H9 (cell line): ENCODE measurements around the gene GSG1L. TPM values are rescaled to one million over a fixed set of nuclear protein-coding genes. Genes with fewer than 3 reads are reported as not detected.

ENCODE experiments used
- DNase-seq: peaks from one replicate; pipeline ENCODE4 v3.0.0-alpha.2; 2017
- H2AFZ ChIP-seq: one replicate; pipeline ENCODE4 v1.6.1; 2013; ENCODE audit warnings: mild to moderate bottlenecking, low read length, control low read depth, moderate library complexity
- H2AK5ac ChIP-seq: 2 replicates; pipeline ENCODE4 v1.6.1; 2013; ENCODE audit warnings: low read length, control low read depth, mixed read lengths; ENCODE audit not compliant: insufficient read length
- H2BK120ac ChIP-seq: one replicate; pipeline ENCODE4 v1.6.1; 2013; ENCODE audit warnings: low read depth, mild to moderate bottlenecking, low read length, control low read depth, inconsistent platforms; ENCODE audit not compliant: poor library complexity, severe bottlenecking
- H2BK12ac ChIP-seq: 2 replicates; pipeline ENCODE4 v1.6.1; 2013; ENCODE audit warnings: low read length, control low read depth, mixed read lengths, low read depth; ENCODE audit not compliant: insufficient read length
- H2BK15ac ChIP-seq: 2 replicates; pipeline ENCODE4 v1.6.1; 2013; ENCODE audit warnings: low read depth, low read length, control low read depth
- H2BK20ac ChIP-seq: one replicate; pipeline ENCODE4 v1.6.1; 2013; ENCODE audit warnings: low read depth, mild to moderate bottlenecking, low read length, control low read depth, inconsistent platforms; ENCODE audit not compliant: poor library complexity, severe bottlenecking
- H2BK5ac ChIP-seq: 2 replicates; pipeline ENCODE4 v1.6.1; 2013; ENCODE audit warnings: low read length, control low read depth, mixed read lengths; ENCODE audit not compliant: insufficient read length
- H3K14ac ChIP-seq: 2 replicates; pipeline ENCODE4 v1.6.1; 2013; ENCODE audit warnings: low read length, control low read depth; ENCODE audit not compliant: insufficient read depth
- H3K18ac ChIP-seq: 2 replicates; pipeline ENCODE4 v1.6.1; 2013; ENCODE audit warnings: low read depth, mild to moderate bottlenecking, mixed read lengths, low read length, control low read depth; ENCODE audit not compliant: insufficient read length
- H3K23ac ChIP-seq: 2 replicates; pipeline ENCODE4 v1.6.1; 2013; ENCODE audit warnings: low read length, control low read depth, mixed read lengths, low read depth; ENCODE audit not compliant: insufficient read length
- H3K23me2 ChIP-seq: 2 replicates; pipeline ENCODE4 v1.6.1; 2013; ENCODE audit warnings: low read depth, mild to moderate bottlenecking, mixed read lengths, low read length, control low read depth; ENCODE audit not compliant: insufficient read length, poor library complexity, severe bottlenecking
- H3K27ac ChIP-seq: 2 replicates; pipeline ENCODE4 v1.5.1; 2013; ENCODE audit warnings: low read length, control low read depth, mixed read lengths, low read depth; ENCODE audit not compliant: insufficient read length
- H3K27me3 ChIP-seq: 2 replicates; pipeline ENCODE4 v1.6.1; 2013; ENCODE audit warnings: low read length, control low read depth, inconsistent platforms; ENCODE audit not compliant: insufficient read depth
- H3K4ac ChIP-seq: 2 replicates; pipeline ENCODE4 v1.6.1; 2013; ENCODE audit warnings: low read depth, mild to moderate bottlenecking, control low read depth, inconsistent platforms, low read length, moderate library complexity
- H3K4me1 ChIP-seq: 2 replicates; pipeline ENCODE4 v1.6.1; 2013; ENCODE audit warnings: low read length, control low read depth, inconsistent platforms; ENCODE audit not compliant: insufficient read depth
- H3K4me2 ChIP-seq: 2 replicates; pipeline ENCODE4 v1.6.1; 2013; ENCODE audit warnings: low read length, control low read depth, mixed read lengths; ENCODE audit not compliant: insufficient read length, insufficient read depth
- H3K56ac ChIP-seq: 2 replicates; pipeline ENCODE4 v1.6.1; 2013; ENCODE audit warnings: low read depth, mild to moderate bottlenecking, mixed read lengths, low read length, control low read depth; ENCODE audit not compliant: insufficient read length
- H3K79me1 ChIP-seq: 2 replicates; pipeline ENCODE4 v1.6.1; 2013; ENCODE audit warnings: low read depth, mild to moderate bottlenecking, moderate library complexity, low read length, control low read depth, inconsistent platforms; ENCODE audit not compliant: insufficient read depth, poor library complexity, severe bottlenecking
- H3K79me2 ChIP-seq: 2 replicates; pipeline ENCODE4 v1.6.1; 2013; ENCODE audit warnings: low read length, control low read depth, inconsistent platforms; ENCODE audit not compliant: insufficient read depth
- H3K9ac ChIP-seq: 2 replicates; pipeline ENCODE4 v1.6.1; 2013; ENCODE audit warnings: low read length, control low read depth, mixed read lengths; ENCODE audit not compliant: insufficient read length; ENCODE audit errors: extremely low read depth
- H3K9me3 ChIP-seq: one replicate; pipeline ENCODE4 v1.6.1; 2013; ENCODE audit warnings: low read depth, low read length, inconsistent platforms; ENCODE audit not compliant: control insufficient read depth
- H3T11ph ChIP-seq: one replicate; pipeline ENCODE4 v1.6.1; 2013; ENCODE audit warnings: mild to moderate bottlenecking, low read length, control low read depth, inconsistent platforms
- H4K20me1 ChIP-seq: one replicate; pipeline ENCODE4 v1.6.1; 2013; ENCODE audit not compliant: control insufficient read depth, insufficient read length, insufficient read depth
- H4K5ac ChIP-seq: 2 replicates; pipeline ENCODE4 v1.6.1; 2013; ENCODE audit warnings: low read depth, mild to moderate bottlenecking, mixed read lengths, low read length, control low read depth; ENCODE audit not compliant: insufficient read length
- H4K8ac ChIP-seq: replicated peaks from 2 replicates; pipeline ENCODE4 v1.6.1; 2013; ENCODE audit warnings: low read length, control low read depth, mixed read lengths, low read depth; ENCODE audit not compliant: insufficient read length
- H4K91ac ChIP-seq: 2 replicates; pipeline ENCODE4 v1.6.1; 2013; ENCODE audit warnings: low read depth, mild to moderate bottlenecking, moderate library complexity, mixed read lengths, low read length, control low read depth; ENCODE audit not compliant: insufficient read length
- H3K27ac Mint-ChIP-seq, 3 experiments: 2 replicates in 2 of 3; 3 replicates in 1 of 3; pipeline ENCODE4 v1.8.0; 2020 to 2021; ENCODE audit warnings: mixed read lengths in 3 of 3, mild to moderate bottlenecking in 1 of 3, moderate library complexity in 1 of 3
- H3K27me3 Mint-ChIP-seq: 2 replicates; pipeline ENCODE4 v1.8.0; 2021; ENCODE audit warnings: low read depth, mild to moderate bottlenecking, moderate library complexity, mixed read lengths
- H3K36me3 Mint-ChIP-seq, 3 experiments: 2 replicates in 2 of 3; 3 replicates in 1 of 3; pipeline ENCODE4 v1.8.0; 2020 to 2021; ENCODE audit warnings: low read depth in 3 of 3, mixed read lengths in 3 of 3; ENCODE audit not compliant: insufficient read depth in 1 of 3
- H3K4me1 Mint-ChIP-seq, 2 experiments: 2 replicates each; pipeline ENCODE4 v1.8.0; 2020; ENCODE audit warnings: mixed read lengths in 2 of 2
- H3K4me3 Mint-ChIP-seq, 2 experiments: 2 replicates in 1 of 2; 3 replicates in 1 of 2; pipeline ENCODE4 v1.8.0; 2020 to 2021; ENCODE audit warnings: mild to moderate bottlenecking in 2 of 2, mixed read lengths in 2 of 2, moderate library complexity in 1 of 2
- H3K9me3 Mint-ChIP-seq, 2 experiments: 2 replicates in 1 of 2; 3 replicates in 1 of 2; pipeline ENCODE4 v1.8.0; 2020; ENCODE audit warnings: mild to moderate bottlenecking in 2 of 2, mixed read lengths in 2 of 2, moderate library complexity in 1 of 2
- WGBS: extraction: QIAGEN DNeasy Blood & Tissue Kit; methylation state at CpG from one replicate; pipeline ENCODE4 v1.1.7; 2013; ENCODE audit warnings: missing lambda C conversion rate, low lambda C conversion rate, mixed read lengths; ENCODE audit not compliant: insufficient read length; ENCODE audit errors: extremely low coverage; 5-methylcytosine and 5-hydroxymethylcytosine counted together
- total RNA-seq: library from RNA; stranded (reverse); gene quantifications from 2 replicates; pipeline ENCODE4 v1.2.1, GENCODE V29; 2021
- TF ChIP-seq, protein P1 (sequence below): fragments of 200-600 bp; sonication (generic); conservative IDR thresholded peaks from 3 replicates; pipeline ENCODE4 v1.8.0; 2021; ENCODE audit warnings: antibody characterized with exemption, mild to moderate bottlenecking

Gene GSG1L
- total RNA-seq, 1 experiment from 2014 or later: 0.35 TPM

DNA sequence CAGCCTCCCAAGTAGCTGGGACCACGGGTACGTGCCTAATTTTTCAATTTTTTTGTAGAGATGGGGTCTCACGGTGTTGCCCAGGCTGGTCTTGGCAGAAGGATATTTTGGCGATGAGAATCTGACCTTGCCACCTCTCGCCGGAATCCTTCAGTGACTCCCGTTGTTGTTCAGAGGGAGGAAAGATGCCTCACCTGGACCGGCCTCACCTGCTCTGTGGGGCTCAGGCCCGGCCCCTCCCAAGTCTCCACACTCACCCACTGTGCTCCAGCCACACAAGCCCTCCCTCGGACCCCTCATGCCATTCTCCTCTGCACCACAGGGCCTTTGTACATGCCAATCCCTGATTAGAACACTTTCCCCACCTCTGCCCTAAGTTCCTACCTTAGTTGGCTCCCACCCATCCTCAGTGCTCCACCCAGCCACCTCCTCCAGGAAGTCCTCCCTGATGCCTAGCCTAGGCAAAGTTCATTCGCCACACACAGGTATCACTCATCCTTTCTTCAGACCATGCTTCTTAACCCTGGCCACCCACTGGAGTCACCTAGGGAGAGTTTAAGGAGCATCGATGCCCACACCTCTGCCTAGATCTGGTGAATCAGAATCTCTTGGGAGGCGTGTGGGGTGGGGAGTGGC is 136.1 kb downstream of the GSG1L start:
- TF ChIP-seq, protein P1, sequence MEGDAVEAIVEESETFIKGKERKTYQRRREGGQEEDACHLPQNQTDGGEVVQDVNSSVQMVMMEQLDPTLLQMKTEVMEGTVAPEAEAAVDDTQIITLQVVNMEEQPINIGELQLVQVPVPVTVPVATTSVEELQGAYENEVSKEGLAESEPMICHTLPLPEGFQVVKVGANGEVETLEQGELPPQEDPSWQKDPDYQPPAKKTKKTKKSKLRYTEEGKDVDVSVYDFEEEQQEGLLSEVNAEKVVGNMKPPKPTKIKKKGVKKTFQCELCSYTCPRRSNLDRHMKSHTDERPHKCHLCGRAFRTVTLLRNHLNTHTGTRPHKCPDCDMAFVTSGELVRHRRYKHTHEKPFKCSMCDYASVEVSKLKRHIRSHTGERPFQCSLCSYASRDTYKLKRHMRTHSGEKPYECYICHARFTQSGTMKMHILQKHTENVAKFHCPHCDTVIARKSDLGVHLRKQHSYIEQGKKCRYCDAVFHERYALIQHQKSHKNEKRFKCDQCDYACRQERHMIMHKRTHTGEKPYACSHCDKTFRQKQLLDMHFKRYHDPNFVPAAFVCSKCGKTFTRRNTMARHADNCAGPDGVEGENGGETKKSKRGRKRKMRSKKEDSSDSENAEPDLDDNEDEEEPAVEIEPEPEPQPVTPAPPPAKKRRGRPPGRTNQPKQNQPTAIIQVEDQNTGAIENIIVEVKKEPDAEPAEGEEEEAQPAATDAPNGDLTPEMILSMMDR: no peak
- Mint-ChIP-seq H3K9me3 (no peaks in the 10 kb centered on the region; a peak in 3 of 5 replicates), H3K4me3 (no peak overlapping the region), H3K27ac (no peak overlapping the region), H3K4me1 (peaks cover 2 to 12% of the 10 kb centered on the region in 2 experiments; a peak in 2 of 4 replicates), H3K36me3 (no peaks in the 10 kb centered on the region), H3K27me3 (peaks cover 21% of the 10 kb centered on the region)
- H3K79me1 ChIP-seq: no peaks in the 10 kb centered on the region
- no peaks in the 10 kb centered on the region for H3K23me2 ChIP-seq
- H2BK20ac ChIP-seq: no peak overlapping the region
- no peak overlapping the region for H3K23ac ChIP-seq
- no peaks in the 10 kb centered on the region for H3K79me2 ChIP-seq
- no peaks in the 10 kb centered on the region for H4K20me1 ChIP-seq
- no peak overlapping the region for H2BK120ac ChIP-seq
- H3K27me3 ChIP-seq: no peaks in the 10 kb centered on the region
- no peak overlapping the region for H3K4ac ChIP-seq
- no peak overlapping the region for H2BK5ac ChIP-seq
- no peak overlapping the region for H3T11ph ChIP-seq
- H3K9ac ChIP-seq: no peak overlapping the region
- no peak overlapping the region for H2AK5ac ChIP-seq
- H4K91ac ChIP-seq: no peak overlapping the region
- H3K4me1 ChIP-seq: no peaks in the 10 kb centered on the region
- H2BK15ac ChIP-seq: no peak overlapping the region
- H2BK12ac ChIP-seq: no peak overlapping the region
- H3K4me2 ChIP-seq: no peak overlapping the region
- no peak overlapping the region for H3K18ac ChIP-seq
- no peak overlapping the region for H4K5ac ChIP-seq
- no peaks in the 10 kb centered on the region for H3K9me3 ChIP-seq
- no peak overlapping the region for H2AFZ ChIP-seq
- H3K56ac ChIP-seq: no peak overlapping the region
- H3K14ac ChIP-seq: no peak overlapping the region
- no peak for DNase-seq
- WGBS: no CpG with 5 or more reads among the region's 13 CpGs
- no peak overlapping the region for H4K8ac ChIP-seq
- no peak overlapping the region for H3K27ac ChIP-seq
